ENCODE results near the gene ANAPC2. TPM values are rescaled to one million over a fixed set of nuclear protein-coding genes. Genes with fewer than 3 reads are reported as not detected.

ANAPC2 gene
- total RNA-seq, 1 experiment from 2014 or later, result 80.9 TPM

DNA sequence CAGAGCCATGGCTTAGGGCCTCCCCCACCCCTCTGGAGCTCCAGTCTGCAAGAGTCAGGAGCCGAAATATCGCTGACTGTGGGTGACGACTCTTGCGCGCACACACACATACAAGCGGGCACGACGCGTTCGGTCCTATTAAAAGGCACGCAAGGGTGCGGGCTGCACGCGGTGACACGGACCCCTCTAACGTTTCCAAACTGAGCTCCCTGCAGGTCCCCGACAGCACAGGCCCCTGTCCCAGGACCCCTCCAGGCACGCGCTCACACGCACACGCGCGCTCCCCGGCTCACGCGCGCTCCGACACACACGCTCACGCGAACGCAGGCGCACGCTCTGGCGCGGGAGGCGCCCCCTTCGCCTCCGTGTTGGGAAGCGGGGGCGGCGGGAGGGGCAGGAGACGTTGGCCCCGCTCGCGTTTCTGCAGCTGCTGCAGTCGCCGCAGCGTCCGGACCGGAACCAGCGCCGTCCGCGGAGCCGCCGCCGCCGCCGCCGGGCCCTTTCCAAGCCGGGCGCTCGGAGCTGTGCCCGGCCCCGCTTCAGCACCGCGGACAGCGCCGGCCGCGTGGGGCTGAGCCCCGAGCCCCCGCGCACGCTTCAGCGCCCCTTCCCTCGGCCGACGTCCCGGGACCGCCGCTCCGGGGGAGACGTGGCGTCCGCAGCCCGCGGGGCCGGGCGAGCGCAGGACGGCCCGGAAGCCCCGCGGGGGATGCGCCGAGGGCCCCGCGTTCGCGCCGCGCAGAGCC is 49.5 kb downstream of the ANAPC2 start, which contains the start of gene GRIN1 (continued):
- TF ChIP-seq, protein P1, sequence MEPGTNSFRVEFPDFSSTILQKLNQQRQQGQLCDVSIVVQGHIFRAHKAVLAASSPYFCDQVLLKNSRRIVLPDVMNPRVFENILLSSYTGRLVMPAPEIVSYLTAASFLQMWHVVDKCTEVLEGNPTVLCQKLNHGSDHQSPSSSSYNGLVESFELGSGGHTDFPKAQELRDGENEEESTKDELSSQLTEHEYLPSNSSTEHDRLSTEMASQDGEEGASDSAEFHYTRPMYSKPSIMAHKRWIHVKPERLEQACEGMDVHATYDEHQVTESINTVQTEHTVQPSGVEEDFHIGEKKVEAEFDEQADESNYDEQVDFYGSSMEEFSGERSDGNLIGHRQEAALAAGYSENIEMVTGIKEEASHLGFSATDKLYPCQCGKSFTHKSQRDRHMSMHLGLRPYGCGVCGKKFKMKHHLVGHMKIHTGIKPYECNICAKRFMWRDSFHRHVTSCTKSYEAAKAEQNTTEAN (CRISPR knock-in tag; IDR thresholded peaks at IDR 0.05), result no peak
- TF ChIP-seq NFATC4 (CRISPR knock-in tag; IDR thresholded peaks at IDR 0.05), result no peak
- peak; percentile 61 for TF ChIP-seq ZNF317 (CRISPR knock-in tag; IDR thresholded peaks at IDR 0.05; ENCODE audit: borderline replicate concordance, low read depth)
- TF ChIP-seq SOX15 (CRISPR knock-in tag; IDR thresholded peaks at IDR 0.05), result no peak
- peak; percentile 38; the same call in 1 of the 2 replicates for TF ChIP-seq IRF2 (CRISPR knock-in tag; IDR thresholded peaks at IDR 0.05; ENCODE audit: borderline replicate concordance, low read depth)
- TF ChIP-seq NR2C2 (CRISPR knock-in tag; IDR thresholded peaks at IDR 0.05), result no peak
- TF ChIP-seq, protein P2, sequence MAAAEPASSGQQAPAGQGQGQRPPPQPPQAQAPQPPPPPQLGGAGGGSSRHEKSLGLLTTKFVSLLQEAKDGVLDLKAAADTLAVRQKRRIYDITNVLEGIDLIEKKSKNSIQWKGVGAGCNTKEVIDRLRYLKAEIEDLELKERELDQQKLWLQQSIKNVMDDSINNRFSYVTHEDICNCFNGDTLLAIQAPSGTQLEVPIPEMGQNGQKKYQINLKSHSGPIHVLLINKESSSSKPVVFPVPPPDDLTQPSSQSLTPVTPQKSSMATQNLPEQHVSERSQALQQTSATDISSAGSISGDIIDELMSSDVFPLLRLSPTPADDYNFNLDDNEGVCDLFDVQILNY (CRISPR knock-in tag; IDR thresholded peaks at IDR 0.05), result peak; percentile 60; the same call in 1 of the 2 replicates
- no peak for TF ChIP-seq SMAD3 (CRISPR knock-in tag; IDR thresholded peaks at IDR 0.05; ENCODE audit: borderline replicate concordance)
- TF ChIP-seq NFYB (CRISPR knock-in tag; conservative IDR thresholded peaks at IDR 0.05; ENCODE audit: low read depth), result no peak; the same call in 1 of the 2 replicates
- no peak for TF ChIP-seq NR1H2 (CRISPR knock-in tag; IDR thresholded peaks at IDR 0.05)
- TF ChIP-seq, protein P3, sequence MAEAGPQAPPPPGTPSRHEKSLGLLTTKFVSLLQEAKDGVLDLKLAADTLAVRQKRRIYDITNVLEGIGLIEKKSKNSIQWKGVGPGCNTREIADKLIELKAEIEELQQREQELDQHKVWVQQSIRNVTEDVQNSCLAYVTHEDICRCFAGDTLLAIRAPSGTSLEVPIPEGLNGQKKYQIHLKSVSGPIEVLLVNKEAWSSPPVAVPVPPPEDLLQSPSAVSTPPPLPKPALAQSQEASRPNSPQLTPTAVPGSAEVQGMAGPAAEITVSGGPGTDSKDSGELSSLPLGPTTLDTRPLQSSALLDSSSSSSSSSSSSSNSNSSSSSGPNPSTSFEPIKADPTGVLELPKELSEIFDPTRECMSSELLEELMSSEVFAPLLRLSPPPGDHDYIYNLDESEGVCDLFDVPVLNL (CRISPR knock-in tag; IDR thresholded peaks at IDR 0.05; ENCODE audit: borderline replicate concordance, low read depth), result peak; percentile 88
- TF ChIP-seq, protein P4, sequence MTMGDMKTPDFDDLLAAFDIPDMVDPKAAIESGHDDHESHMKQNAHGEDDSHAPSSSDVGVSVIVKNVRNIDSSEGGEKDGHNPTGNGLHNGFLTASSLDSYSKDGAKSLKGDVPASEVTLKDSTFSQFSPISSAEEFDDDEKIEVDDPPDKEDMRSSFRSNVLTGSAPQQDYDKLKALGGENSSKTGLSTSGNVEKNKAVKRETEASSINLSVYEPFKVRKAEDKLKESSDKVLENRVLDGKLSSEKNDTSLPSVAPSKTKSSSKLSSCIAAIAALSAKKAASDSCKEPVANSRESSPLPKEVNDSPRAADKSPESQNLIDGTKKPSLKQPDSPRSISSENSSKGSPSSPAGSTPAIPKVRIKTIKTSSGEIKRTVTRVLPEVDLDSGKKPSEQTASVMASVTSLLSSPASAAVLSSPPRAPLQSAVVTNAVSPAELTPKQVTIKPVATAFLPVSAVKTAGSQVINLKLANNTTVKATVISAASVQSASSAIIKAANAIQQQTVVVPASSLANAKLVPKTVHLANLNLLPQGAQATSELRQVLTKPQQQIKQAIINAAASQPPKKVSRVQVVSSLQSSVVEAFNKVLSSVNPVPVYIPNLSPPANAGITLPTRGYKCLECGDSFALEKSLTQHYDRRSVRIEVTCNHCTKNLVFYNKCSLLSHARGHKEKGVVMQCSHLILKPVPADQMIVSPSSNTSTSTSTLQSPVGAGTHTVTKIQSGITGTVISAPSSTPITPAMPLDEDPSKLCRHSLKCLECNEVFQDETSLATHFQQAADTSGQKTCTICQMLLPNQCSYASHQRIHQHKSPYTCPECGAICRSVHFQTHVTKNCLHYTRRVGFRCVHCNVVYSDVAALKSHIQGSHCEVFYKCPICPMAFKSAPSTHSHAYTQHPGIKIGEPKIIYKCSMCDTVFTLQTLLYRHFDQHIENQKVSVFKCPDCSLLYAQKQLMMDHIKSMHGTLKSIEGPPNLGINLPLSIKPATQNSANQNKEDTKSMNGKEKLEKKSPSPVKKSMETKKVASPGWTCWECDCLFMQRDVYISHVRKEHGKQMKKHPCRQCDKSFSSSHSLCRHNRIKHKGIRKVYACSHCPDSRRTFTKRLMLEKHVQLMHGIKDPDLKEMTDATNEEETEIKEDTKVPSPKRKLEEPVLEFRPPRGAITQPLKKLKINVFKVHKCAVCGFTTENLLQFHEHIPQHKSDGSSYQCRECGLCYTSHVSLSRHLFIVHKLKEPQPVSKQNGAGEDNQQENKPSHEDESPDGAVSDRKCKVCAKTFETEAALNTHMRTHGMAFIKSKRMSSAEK (CRISPR knock-in tag; IDR thresholded peaks at IDR 0.05; ENCODE audit: borderline replicate concordance), result no peak
- TF ChIP-seq, protein P5, sequence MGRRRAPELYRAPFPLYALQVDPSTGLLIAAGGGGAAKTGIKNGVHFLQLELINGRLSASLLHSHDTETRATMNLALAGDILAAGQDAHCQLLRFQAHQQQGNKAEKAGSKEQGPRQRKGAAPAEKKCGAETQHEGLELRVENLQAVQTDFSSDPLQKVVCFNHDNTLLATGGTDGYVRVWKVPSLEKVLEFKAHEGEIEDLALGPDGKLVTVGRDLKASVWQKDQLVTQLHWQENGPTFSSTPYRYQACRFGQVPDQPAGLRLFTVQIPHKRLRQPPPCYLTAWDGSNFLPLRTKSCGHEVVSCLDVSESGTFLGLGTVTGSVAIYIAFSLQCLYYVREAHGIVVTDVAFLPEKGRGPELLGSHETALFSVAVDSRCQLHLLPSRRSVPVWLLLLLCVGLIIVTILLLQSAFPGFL (CRISPR knock-in tag; IDR thresholded peaks at IDR 0.05; ENCODE audit: borderline replicate concordance), result no peak
- TF ChIP-seq FOXK1 (CRISPR knock-in tag; IDR thresholded peaks at IDR 0.05), result peak; percentile 76; the same call in 1 of the 2 replicates
- TF ChIP-seq ZNF138 (CRISPR knock-in tag; conservative IDR thresholded peaks at IDR 0.05), result no peak
- TF ChIP-seq TEAD4 (CRISPR knock-in tag; IDR thresholded peaks at IDR 0.05), result no peak
- TF ChIP-seq, protein P6, sequence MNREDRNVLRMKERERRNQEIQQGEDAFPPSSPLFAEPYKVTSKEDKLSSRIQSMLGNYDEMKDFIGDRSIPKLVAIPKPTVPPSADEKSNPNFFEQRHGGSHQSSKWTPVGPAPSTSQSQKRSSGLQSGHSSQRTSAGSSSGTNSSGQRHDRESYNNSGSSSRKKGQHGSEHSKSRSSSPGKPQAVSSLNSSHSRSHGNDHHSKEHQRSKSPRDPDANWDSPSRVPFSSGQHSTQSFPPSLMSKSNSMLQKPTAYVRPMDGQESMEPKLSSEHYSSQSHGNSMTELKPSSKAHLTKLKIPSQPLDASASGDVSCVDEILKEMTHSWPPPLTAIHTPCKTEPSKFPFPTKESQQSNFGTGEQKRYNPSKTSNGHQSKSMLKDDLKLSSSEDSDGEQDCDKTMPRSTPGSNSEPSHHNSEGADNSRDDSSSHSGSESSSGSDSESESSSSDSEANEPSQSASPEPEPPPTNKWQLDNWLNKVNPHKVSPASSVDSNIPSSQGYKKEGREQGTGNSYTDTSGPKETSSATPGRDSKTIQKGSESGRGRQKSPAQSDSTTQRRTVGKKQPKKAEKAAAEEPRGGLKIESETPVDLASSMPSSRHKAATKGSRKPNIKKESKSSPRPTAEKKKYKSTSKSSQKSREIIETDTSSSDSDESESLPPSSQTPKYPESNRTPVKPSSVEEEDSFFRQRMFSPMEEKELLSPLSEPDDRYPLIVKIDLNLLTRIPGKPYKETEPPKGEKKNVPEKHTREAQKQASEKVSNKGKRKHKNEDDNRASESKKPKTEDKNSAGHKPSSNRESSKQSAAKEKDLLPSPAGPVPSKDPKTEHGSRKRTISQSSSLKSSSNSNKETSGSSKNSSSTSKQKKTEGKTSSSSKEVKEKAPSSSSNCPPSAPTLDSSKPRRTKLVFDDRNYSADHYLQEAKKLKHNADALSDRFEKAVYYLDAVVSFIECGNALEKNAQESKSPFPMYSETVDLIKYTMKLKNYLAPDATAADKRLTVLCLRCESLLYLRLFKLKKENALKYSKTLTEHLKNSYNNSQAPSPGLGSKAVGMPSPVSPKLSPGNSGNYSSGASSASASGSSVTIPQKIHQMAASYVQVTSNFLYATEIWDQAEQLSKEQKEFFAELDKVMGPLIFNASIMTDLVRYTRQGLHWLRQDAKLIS (CRISPR knock-in tag; IDR thresholded peaks at IDR 0.05; ENCODE audit: borderline replicate concordance), result no peak
- TF ChIP-seq HMGA2 (CRISPR knock-in tag; IDR thresholded peaks at IDR 0.05), result no peak
- TF ChIP-seq NR3C1 (CRISPR knock-in tag; conservative IDR thresholded peaks at IDR 0.05; ENCODE audit: low read depth), result no peak
- TF ChIP-seq, protein P7, sequence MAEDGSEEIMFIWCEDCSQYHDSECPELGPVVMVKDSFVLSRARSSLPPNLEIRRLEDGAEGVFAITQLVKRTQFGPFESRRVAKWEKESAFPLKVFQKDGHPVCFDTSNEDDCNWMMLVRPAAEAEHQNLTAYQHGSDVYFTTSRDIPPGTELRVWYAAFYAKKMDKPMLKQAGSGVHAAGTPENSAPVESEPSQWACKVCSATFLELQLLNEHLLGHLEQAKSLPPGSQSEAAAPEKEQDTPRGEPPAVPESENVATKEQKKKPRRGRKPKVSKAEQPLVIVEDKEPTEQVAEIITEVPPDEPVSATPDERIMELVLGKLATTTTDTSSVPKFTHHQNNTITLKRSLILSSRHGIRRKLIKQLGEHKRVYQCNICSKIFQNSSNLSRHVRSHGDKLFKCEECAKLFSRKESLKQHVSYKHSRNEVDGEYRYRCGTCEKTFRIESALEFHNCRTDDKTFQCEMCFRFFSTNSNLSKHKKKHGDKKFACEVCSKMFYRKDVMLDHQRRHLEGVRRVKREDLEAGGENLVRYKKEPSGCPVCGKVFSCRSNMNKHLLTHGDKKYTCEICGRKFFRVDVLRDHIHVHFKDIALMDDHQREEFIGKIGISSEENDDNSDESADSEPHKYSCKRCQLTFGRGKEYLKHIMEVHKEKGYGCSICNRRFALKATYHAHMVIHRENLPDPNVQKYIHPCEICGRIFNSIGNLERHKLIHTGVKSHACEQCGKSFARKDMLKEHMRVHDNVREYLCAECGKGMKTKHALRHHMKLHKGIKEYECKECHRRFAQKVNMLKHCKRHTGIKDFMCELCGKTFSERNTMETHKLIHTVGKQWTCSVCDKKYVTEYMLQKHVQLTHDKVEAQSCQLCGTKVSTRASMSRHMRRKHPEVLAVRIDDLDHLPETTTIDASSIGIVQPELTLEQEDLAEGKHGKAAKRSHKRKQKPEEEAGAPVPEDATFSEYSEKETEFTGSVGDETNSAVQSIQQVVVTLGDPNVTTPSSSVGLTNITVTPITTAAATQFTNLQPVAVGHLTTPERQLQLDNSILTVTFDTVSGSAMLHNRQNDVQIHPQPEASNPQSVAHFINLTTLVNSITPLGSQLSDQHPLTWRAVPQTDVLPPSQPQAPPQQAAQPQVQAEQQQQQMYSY (CRISPR knock-in tag; IDR thresholded peaks at IDR 0.05), result no peak
- TF ChIP-seq ZNF219 (CRISPR knock-in tag; IDR thresholded peaks at IDR 0.05; ENCODE audit: borderline replicate concordance), result no peak; the same call in 1 of the 2 replicates

Measured in WTC11 (cell line).